CD4-positive, alpha-beta T cell treated with Interleukin-2 at 100 ng/mL for 4 hours (primary cell): ENCODE results near the gene RPL5.

Source experiments
- DNase-seq: peaks from one replicate; pipeline ENCODE4 v3.0.0-alpha.2; 2020; ENCODE audit warnings: low spot score

RPL5 gene

DNA sequence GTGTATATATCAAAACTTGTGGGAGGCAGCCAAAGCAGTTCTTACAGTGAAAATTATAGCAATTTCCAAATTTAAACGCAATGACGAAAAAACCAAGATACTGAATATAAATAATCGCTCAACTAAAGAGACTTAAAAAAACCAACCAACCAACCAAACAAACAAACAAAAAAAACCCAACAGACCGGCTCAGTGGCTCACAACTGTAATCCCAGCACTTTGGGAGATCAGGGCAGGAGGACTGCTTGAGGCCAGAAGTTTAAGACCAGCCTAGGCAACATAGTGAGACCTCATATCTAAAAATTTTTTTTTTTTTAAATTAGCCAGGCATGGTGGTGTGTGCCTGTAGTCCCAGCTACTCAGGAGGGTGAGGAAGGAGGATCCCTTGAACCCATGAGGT lies 23.4 kb downstream of the RPL5 start:
- DNase-seq, result no peak

DNA sequence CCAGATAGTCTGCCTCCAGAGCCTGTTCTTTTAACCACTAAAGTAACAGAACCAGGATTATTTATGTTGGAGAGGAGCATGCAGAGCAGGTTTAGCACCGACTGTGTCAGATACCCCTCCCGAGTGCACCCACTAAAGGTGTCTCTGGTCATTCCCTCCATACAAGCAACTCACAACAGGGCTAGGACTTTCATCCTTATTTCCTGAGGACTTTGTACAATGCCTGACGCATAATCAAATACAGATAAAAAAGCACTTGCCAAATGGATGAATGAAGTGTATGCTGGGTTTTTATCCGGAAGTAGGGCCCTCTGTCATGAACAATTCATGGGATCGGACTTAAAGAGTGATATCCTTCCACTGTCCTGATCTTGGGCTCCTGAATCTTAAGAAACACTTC lies 26.0 kb downstream of the RPL5 start:
- DNase-seq, result no peak

DNA sequence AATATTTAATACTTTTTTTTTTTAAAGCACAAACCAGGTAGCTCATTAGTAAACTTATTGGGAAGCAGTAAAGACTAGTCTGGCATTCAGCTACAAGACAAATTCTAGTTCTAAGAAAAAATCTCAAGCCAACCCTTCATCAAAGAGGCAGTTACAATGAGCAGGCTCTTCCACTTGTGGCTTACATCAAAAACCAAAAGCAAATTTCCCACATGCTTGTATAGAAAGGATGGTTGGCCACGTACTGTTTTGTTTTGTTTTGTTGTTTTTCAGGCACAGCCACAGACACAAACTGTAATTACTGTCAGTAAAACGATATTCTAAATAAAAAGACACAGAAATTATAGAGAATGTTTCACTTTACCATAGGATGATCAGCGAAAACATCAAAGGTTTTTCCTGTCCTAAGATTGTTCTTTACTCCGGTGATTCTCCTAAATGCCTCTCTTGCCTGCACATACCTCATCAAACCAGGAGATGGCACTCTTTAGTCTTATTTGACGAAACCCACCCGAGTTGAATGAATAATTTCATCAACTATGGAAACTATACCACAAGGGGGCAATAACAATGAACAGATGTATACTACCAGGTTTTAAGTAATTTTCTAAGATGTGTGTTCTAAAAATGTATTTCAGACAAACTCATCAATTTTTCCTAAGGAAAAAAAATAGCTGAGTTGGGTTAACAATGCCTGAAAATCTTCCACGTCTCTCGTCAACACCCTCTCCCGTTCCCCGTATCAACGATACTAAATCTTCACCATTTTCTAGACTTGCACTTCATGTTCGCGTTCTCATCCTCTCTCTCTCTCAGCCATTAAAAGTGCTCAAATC lies 26.9 kb downstream of the RPL5 start:
- peak; percentile 88 for DNase-seq

DNA sequence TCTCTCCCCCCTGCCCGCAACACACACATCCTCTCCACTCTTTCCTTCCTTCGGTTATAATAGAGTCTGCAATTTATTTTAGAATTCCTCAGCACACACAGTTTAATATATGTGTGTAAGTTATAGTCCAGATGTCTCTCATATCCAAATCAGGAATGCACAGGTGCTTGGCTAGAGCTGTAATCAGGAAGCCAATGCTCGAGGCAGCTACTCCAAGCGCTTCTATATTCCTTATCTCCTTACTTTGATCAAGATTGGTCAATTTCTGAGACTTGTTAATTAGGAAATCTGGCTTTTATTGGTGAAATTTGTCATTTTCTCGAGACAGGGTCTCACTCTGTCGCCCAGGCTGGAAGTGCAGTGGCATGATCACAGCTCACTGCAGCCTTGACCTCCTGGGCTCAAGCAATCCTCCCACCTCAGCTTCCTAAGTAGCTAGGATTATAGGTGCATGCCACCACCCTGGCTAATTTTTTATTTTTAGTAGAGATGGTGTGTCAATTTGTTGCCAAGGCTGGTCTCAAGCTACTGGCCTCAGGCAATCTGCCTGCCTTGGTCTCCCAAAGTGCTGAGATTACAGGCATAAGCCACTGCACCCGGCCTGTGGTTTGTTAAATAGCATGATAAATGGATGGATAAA lies 27.7 kb downstream of the RPL5 start:
- no peak for DNase-seq

GRCh38 chr1:92862605-92863004 lies 30.8 kb downstream of the RPL5 start:
- no peak for DNase-seq

- no peak for DNase-seq
Measured at GRCh38 chr1:92864131-92864530, 32.3 kb downstream of the RPL5 start.

- DNase-seq, result no peak
Measured at GRCh38 chr1:92870591-92870990, 38.8 kb downstream of the RPL5 start.

- no peak for DNase-seq
Measured at GRCh38 chr1:92872719-92873118, 40.9 kb downstream of the RPL5 start.

- no peak for DNase-seq
Measured at GRCh38 chr1:92874987-92875386, 43.1 kb downstream of the RPL5 start.

- no peak for DNase-seq
Measured at GRCh38 chr1:92876351-92876750, 44.5 kb downstream of the RPL5 start.

DNA sequence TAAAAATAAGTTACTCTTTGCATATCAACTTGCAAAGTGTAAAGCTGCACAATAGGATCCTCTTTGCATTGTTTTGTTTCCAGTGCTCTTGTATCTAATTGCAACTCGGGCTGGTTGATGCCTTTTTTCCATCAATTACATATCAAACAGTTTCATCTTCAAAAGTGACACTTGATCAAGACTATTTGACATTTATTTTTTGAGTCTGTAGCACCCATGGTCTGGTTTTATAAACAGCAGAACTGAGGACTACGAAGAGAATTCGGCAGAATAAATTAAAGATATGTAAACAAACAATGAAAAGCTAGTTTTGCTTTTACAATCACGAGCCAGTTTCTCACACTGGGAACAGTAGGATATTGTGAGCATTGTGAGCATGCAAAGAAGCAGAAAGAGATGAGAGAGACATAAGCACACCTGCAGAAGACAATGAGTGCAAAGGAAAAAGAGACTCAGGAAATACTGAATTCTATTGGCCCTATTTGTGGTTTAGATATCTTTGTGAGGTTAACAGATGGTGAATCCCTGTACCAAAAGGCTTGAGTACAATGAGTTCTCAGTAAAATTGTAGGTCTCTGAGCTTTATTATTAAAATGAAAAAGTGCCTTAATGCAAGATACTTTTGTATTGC lies 45.4 kb downstream of the RPL5 start:
- no peak for DNase-seq

GRCh38 chr1:92877792-92878191 lies 46.0 kb downstream of the RPL5 start:
- peak; percentile 42 for DNase-seq

GRCh38 chr1:92879316-92879968 lies 47.6 kb downstream of the RPL5 start:
- no peak for DNase-seq

DNA sequence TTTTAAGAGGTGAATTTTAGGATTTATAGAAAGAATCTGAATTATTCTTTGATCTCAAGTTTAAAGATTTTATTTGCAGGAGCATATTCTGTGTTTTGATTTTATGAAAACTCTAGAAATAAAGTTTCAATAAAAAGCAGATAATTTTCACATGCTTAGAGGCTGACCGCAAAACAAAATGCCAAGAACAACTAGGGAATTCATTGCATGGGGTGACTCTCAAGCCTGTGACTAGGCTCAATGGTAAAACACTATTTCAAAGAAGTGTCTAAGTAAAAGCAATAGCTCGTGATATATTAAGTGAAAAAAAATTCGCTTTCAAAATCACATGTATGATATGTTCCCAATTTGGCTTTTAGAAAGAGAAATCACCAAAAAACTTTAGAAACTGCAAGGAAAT lies 49.6 kb downstream of the RPL5 start:
- no peak for DNase-seq

DNA sequence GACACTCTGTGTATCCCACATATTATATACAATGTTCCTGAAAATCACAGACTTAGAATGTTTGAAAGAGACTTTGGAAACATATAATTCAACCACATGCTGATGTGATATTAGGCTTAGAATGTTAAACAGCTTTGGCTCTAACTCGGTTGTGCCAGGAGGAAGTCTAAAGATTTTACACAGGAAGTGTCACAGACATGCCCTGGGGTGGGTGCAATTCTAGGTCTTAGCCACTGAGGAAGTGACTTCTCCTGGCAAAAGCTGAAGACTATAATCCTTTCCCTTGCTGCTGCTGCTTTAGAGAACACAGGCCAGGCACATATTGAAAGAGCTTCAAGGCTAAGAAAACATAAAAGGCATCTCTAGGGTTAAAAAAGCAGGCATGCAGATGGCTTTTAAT lies 51.0 kb downstream of the RPL5 start:
- peak; percentile 64 for DNase-seq

- no peak for DNase-seq
Measured at GRCh38 chr1:92883297-92883696, 51.5 kb downstream of the RPL5 start.

DNA sequence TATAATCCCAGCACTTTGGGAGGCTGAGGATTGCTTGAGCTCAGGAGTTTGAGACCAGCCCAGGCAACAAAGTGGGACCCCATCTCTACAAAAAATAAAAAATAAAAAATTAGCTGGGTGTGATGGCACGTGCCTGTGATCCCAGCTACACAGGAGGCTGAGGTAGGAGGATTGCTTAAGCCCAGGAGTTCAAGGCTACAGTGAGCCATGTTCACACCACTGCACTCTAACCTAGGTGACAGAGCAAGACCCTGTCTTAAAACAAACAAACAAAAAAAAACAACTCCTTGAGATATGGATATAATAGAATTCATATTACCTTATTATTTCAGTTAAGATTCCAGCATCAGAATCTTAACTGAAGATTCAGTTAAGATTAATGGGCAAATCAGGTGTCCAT lies 52.4 kb downstream of the RPL5 start:
- DNase-seq, result no peak

- DNase-seq, result no peak
Measured at GRCh38 chr1:92886886-92887419, 55.1 kb downstream of the RPL5 start.

GRCh38 chr1:92887465-92887864 lies 55.6 kb downstream of the RPL5 start:
- DNase-seq, result no peak
